MCF 10A (cell line): ENCODE measurements around the gene ATF7. TPM values are rescaled to one million over a fixed set of nuclear protein-coding genes. Genes with fewer than 3 reads are reported as not detected.

Experiments
- BruUV-seq: library from RNA; stranded (reverse); fragments of 400-500 nt; replicated peaks from 2 replicates; lab custom pipeline; 2021; lab: Mats Ljungman, UMichigan
- CTCF ChIA-PET: fragments of 300-600 bp; sonication (Branson Sonifier 250); formaldehyde crosslinking; extraction: SDS; loops from one replicate; lab custom pipeline; 2021; ENCODE audit warnings: antibody characterized with exemption, inconsistent platforms; lab: Yijun Ruan, JAX
- POLR2A ChIA-PET: fragments of 300-600, 350-650 bp; sonication (Branson Sonifier 250); formaldehyde crosslinking; extraction: SDS; loops from one replicate; lab custom pipeline; 2020; ENCODE audit warnings: antibody characterized with exemption, inconsistent platforms; lab: Yijun Ruan, JAX
- DNase-seq: peaks from one replicate; pipeline ENCODE4 v3.0.0-alpha.2; 2018; ENCODE audit not compliant: unreplicated experiment
- H3K27ac Mint-ChIP-seq: one replicate; pipeline ENCODE4 v1.8.0; 2022; ENCODE audit warnings: mild to moderate bottlenecking, low read depth, mixed read lengths; ENCODE audit not compliant: unreplicated experiment
- H3K27me3 Mint-ChIP-seq: one replicate; pipeline ENCODE4 v1.8.0; 2022; ENCODE audit warnings: mixed read lengths; ENCODE audit not compliant: insufficient read depth, unreplicated experiment
- H3K36me3 Mint-ChIP-seq: one replicate; pipeline ENCODE4 v1.8.0; 2022; ENCODE audit warnings: mild to moderate bottlenecking, moderate library complexity, mixed read lengths; ENCODE audit not compliant: insufficient read depth, unreplicated experiment
- H3K4me1 Mint-ChIP-seq: one replicate; pipeline ENCODE4 v1.8.0; 2022; ENCODE audit warnings: mixed read lengths; ENCODE audit not compliant: insufficient read depth, unreplicated experiment
- H3K4me3 Mint-ChIP-seq: one replicate; pipeline ENCODE4 v1.8.0; 2022; ENCODE audit warnings: mild to moderate bottlenecking, moderate library complexity, mixed read lengths; ENCODE audit not compliant: unreplicated experiment
- H3K9me3 Mint-ChIP-seq: one replicate; pipeline ENCODE4 v1.8.0; 2022; ENCODE audit warnings: mixed read lengths; ENCODE audit not compliant: unreplicated experiment
- CTCF ChIP-seq: fragments of 200-600 bp; IDR thresholded peaks from one replicate; pipeline ENCODE4 v1.8.0; 2022; ENCODE audit warnings: antibody characterized with exemption, mild to moderate bottlenecking; ENCODE audit not compliant: unreplicated experiment
- intact Hi-C: fragments of 100-400 bp; cut with micrococcal nuclease; formaldehyde crosslinking; loops from 2 replicates; pipeline ENCODE4 v1.14.1; 2022
- total RNA-seq: library from RNA; stranded (reverse); gene quantifications from 2 replicates; pipeline ENCODE4 v1.2.3, GENCODE V29; 2022

ATF7 gene
- total RNA-seq, 1 experiment from 2014 or later, result 40.8 TPM

- POLR2A ChIA-PET, result interaction anchor here (0.9 to 1.7 kb wide), 6 partner anchors 10 to 205 kb away, joined by 3 to 8 read pairs (median 4); partner anchors contain the start of genes ATF7, ATP5MC2 and TARBP2
- intact Hi-C loops, result no loop called here
- no peak for TF ChIP-seq CTCF
Observed at GRCh38 chr12:53538209-53538689, 87.9 kb downstream of the ATF7 start.

GRCh38 chr12:53536962-53537361 lies 89.2 kb downstream of the ATF7 start:
- no peak for TF ChIP-seq CTCF
- intact Hi-C loops, result no loop called here
- Mint-ChIP-seq H3K27ac (no peak overlapping the region), H3K27me3 (no peaks in the 10 kb centered on the region), H3K4me1 (peaks cover 11% of the 10 kb centered on the region), H3K36me3 (peaks cover 84% of the 10 kb centered on the region), H3K9me3 (no peaks in the 10 kb centered on the region), H3K4me3 (no peak overlapping the region)
- no peak for DNase-seq
- ChIA-PET CTCF (no interaction called here), POLR2A (no interaction called here)
- BruUV-seq, result no TSS peak

More at GRCh38 chr12:53538209-53538689, 87.9 kb downstream of the ATF7 start:
- Mint-ChIP-seq H3K4me3 (no peak overlapping the region), H3K36me3 (peaks cover 81% of the 10 kb centered on the region), H3K27me3 (no peaks in the 10 kb centered on the region), H3K27ac (peak overlapping the region; percentile 49), H3K9me3 (no peaks in the 10 kb centered on the region), H3K4me1 (peaks cover 14% of the 10 kb centered on the region)
- no TSS peak for BruUV-seq
- CTCF ChIA-PET, result interaction anchor here (0.6 to 1.2 kb wide), 4 partner anchors 29 to 479 kb away, joined by 3 to 6 read pairs (median 4); partner anchors contain the start of gene ATP5MC2
- peak; percentile 74 for DNase-seq

GRCh38 chr12:53533471-53533870 lies 92.7 kb downstream of the ATF7 start:
- no peak for DNase-seq
- Mint-ChIP-seq H3K27ac (peak overlapping the region; percentile 40), H3K4me3 (no peak overlapping the region), H3K4me1 (peaks cover 6% of the 10 kb centered on the region), H3K9me3 (no peaks in the 10 kb centered on the region), H3K36me3 (peaks cover 84% of the 10 kb centered on the region), H3K27me3 (no peaks in the 10 kb centered on the region)
- ChIA-PET CTCF (interaction anchor here (1.5 kb wide), 1 partner anchor 11 kb away, joined by 5 read pairs; no protein-coding TSS in a partner anchor), POLR2A (interaction anchor here (1.5 kb wide), 2 partner anchors 10 to 11 kb away, joined by 3 to 4 read pairs; no protein-coding TSS in a partner anchor)
- TF ChIP-seq CTCF, result no peak
- no TSS peak for BruUV-seq
- intact Hi-C loops, result no loop called here

GRCh38 chr12:53532524-53533445 lies 93.4 kb downstream of the ATF7 start:
- H3K36me3 Mint-ChIP-seq, result peaks cover 80% of the 10 kb centered on the region
- TF ChIP-seq CTCF, result no peak
- H3K4me3 Mint-ChIP-seq, result no peak overlapping the region
- ChIA-PET POLR2A (interaction anchor here (1.5 kb wide), 2 partner anchors 9 to 11 kb away, joined by 3 to 4 read pairs; no protein-coding TSS in a partner anchor), CTCF (interaction anchor here (0.6 to 1.6 kb wide), 3 partner anchors 10 to 23 kb away, joined by 3 to 5 read pairs (median 4); no protein-coding TSS in a partner anchor)
- BruUV-seq, result no TSS peak
- no peaks in the 10 kb centered on the region for H3K4me1 Mint-ChIP-seq
- H3K9me3 Mint-ChIP-seq, result no peaks in the 10 kb centered on the region
- no peaks in the 10 kb centered on the region for H3K27me3 Mint-ChIP-seq
- H3K27ac Mint-ChIP-seq, result peak overlapping the region; percentile 40
- intact Hi-C loops, result no loop called here
- DNase-seq, result no peak
